Ureter (tissue), 1 donor: ENCODE measurements around the gene YJEFN3. TPM values are rescaled to one million over a fixed set of nuclear protein-coding genes. Genes with fewer than 3 reads are reported as not detected.

Experiments
- DNase-seq: peaks from one replicate; pipeline ENCODE4 v3.0.0-alpha.2; 2020; ENCODE audit warnings: low spot score
- total RNA-seq: library from RNA; stranded (reverse); gene quantifications from one replicate; pipeline ENCODE4 v1.2.4, GENCODE V29; 2023
- donor health status: DM: yes; HTN: yes; CAD: no.

Gene YJEFN3, protein sequence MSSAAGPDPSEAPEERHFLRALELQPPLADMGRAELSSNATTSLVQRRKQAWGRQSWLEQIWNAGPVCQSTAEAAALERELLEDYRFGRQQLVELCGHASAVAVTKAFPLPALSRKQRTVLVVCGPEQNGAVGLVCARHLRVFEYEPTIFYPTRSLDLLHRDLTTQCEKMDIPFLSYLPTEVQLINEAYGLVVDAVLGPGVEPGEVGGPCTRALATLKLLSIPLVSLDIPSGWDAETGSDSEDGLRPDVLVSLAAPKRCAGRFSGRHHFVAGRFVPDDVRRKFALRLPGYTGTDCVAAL
- total RNA-seq: 14.1 TPM

DNA sequence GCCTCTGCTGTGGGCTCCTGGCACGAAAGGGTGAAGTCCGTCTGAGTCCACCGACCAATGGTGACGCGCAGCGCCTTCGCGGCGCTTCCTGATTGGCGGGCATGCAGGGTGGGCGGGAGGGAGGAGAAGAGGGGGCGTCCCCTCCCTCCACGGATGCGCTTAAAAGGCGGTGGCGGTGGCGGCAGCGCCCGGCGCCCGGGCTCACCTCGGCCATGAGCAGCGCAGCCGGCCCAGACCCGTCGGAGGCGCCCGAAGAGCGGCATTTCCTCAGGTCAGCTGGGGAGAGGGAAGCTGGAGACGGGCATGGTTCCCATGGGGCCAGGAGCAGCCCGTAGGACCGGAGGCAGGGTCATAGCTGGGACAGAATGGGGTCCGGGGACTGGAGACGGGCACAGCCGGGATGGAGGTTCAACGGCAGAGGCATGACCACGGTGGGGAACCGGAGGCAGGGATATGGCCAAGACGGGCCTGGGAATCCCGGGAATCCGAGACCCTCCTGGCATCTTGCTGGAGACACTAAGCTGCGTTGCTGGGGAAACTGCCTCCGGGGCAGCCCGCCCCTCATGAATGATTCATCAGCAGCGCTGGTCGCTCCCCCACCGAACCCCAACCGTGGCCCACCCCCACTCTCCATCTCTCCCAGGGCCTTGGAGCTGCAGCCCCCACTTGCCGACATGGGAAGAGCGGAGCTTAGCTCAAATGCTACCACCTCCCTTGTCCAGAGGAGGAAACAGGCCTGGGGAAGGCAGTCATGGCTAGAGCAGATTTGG lies at the start of gene YJEFN3:
TSS of gene YJEFN3 (plus strand) at position 191 of the 770 bp plus-strand sequence. CDS start at position 213, 22 bp downstream.
- DNase-seq: no peak

- DNase-seq: no peak
These were observed 48.0 kb upstream of the YJEFN3 start for GRCh38 chr19:19480688-19481087.

- no peak for DNase-seq
These were observed 45.7 kb upstream of the YJEFN3 start for GRCh38 chr19:19482809-19483596.

GRCh38 chr19:19485161-19485997 lies 43.3 kb upstream of the YJEFN3 start:
- no peak for DNase-seq

DNA sequence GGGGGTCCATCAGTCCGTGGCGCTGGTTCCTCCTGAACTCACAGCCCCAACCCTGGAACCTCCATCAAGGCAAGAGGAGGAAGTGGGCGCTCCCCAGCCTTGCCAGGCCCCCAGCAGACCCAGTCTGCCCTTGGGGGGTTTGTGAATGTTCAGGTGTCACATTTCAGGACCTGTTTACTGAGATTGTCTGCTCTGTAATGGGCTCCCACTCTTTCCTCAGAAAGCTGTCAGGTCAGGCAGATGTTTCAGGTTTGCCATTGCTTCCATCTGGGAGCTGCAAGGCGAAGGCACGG lies 42.8 kb upstream of the YJEFN3 start:
- DNase-seq: no peak

GRCh38 chr19:19486343-19487076 lies 42.2 kb upstream of the YJEFN3 start:
- DNase-seq: no peak

DNA sequence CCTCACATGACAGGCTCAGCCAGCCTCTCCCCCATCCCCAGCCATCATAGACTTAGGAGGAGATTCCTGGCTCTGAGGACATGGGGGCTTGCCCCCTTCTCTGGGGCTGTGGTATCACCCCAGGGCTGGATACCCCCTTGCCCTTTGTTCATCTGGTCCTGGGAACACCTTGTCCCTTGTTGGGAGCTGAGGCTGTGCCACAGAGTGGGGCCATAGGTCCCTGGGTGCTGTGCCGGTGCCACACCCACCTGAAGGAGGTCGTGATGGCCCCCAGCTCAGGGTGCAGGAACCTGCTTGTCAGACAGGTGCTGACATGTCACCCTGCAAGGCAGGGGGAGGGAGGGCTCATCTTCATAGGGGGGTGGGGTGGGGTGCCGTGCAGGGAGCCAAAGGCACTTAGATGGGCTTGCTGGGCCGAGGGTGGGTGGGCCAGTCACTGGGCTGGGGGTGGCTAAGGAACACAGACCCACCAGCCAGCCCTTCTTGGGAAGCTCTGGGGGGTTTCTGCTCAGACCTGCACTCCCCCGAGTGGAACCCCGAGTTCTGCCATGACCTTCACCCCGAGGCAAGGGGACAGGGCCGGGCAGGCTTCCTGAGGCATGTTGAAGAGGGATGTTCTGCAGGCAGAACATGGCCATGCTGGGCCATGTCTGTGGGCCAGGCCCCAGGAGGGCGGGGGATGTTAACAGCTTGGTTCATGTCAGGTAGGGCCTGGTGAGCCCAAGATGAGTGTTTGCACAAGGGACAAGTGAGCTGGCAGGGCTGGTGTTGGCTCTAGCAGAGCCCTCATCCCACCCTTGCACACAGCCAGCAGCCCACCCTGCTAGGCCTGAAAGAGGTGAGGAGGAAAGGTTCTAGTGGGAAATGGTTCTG lies 41.4 kb upstream of the YJEFN3 start:
- no peak for DNase-seq

GRCh38 chr19:19487950-19488874 lies 40.5 kb upstream of the YJEFN3 start:
- DNase-seq: peak; percentile 61

DNA sequence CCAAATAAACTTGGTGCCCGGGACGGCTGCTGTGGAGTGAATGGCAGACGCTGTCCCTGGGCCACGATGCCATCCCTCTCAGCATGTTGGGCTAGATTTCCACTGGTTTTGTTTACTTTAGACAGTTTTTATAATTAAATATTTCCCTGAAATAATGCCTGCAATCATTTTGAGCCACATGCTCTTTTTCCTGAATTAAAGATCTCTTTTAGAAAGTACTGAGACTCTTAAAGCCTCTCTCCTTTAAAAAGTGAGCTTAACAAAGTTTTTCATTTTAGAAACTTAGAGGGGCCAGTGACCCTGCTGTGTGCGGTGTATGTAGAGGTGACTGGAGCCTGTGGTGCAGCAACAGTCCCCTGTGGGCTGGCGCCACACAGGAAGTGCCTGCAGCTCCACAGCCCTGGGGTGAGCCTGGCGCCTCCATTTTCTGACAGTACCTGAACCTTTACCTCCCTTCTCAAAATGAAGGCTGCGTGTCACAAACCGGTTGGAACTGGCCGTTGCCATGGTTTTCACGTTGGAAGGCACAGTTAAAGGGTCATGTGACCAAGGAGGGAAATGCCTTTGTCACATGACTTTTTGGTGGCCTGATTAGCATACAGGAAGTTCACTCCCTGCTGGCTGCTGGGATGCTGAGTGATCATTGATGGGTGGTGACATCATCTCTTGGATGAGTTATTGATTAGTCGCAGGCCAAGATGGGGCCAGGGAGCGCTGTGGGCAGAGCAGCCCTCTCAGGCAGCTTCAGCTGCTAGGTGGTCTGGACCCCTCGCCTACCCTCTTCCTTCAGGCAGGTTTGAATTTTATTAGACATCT lies 39.6 kb upstream of the YJEFN3 start:
- DNase-seq: peak; percentile 95

GRCh38 chr19:19489804-19490204 lies 38.9 kb upstream of the YJEFN3 start:
- DNase-seq: no peak

- peak; percentile 88 for DNase-seq
These were observed 38.3 kb upstream of the YJEFN3 start for GRCh38 chr19:19490214-19490968.

GRCh38 chr19:19491321-19492025 lies 37.2 kb upstream of the YJEFN3 start:
- DNase-seq: no peak

DNA sequence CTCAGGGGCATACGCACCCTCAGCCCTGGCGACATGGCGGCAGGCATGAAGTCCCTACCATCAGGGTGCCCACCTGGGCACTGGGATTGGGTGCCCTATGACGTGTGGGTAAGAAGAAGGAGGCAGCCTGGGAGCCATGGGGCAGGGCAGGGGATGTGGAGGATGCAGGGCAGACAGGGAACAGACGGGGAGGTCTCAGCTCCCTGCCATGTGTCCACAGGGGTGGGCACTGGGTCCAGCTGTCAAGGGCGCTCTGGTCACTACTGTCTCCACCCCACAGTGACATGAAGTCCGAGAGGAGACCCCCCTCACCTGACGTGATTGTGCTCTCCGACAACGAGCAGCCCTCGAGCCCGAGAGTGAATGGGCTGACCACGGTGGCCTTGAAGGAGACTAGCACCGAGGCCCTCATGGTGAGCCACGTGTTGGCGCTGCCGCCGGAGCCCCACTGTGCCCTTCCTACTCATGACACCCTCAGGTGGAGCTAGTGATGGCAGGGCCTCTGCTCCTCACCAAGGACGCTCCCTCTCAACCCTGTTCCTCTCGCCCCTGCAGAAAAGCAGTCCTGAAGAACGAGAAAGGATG lies 36.6 kb upstream of the YJEFN3 start:
- no peak for DNase-seq

DNA sequence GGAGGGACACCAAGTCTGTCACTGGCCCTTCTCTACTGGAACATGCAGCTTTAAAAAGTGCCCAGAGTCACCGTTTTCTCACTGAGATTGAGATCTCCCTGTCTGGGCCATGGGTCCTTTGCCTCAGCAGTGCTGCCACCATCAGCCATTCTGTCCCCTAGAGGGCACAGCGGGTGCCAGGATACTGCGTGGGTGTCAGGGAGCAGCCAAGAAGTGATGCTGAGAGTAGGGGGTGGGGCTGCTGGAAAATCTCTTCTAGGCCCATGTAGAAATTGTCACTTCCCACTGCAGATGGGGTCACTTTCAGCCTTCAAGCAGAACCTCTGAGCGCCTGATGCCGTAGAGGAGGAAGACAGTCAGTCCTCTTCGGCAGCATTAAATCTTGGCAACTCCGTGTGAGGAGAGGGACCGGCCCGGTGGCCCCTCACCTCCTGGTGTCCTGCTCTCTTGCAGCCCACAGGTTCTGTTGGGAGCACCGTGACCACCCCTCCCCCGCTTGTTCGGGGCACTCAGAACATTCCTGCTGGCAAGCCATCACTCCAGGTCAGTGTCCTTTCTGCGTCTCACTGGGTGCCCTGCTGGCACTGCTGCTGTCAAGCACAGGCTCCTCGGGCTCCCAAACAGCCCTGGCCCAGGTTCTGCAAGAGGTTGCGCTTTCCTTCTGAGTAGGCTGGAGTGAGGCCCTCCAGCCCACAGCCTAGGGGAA lies 34.7 kb upstream of the YJEFN3 start:
- DNase-seq: no peak
